NCI-H2029 (cell line): Measurements from ENCODE around the gene SYT10.
"Not testable (repeated sequence)": the region's sequence is repeated elsewhere in the genome, so short reads cannot be mapped to it uniquely, and the experiment has no call there.

ENCODE experiments used
- DNase-seq: peaks from one replicate; lab custom pipeline; 2025; lab: John Stamatoyannopoulos, UW

Gene SYT10

GRCh38 chr12:33439587-33440011 lies at the start of gene SYT10:
SYT10 (minus strand) TSS chr12:33439819; CDS start chr12:33439522, 297 bp downstream.
- DNase-seq, result peak; percentile 68

GRCh38 chr12:33488036-33488435 lies 48.4 kb upstream of the SYT10 start:
- no peak for DNase-seq

GRCh38 chr12:33486058-33486457 lies 46.4 kb upstream of the SYT10 start:
- DNase-seq, result no peak

GRCh38 chr12:33484161-33484560 lies 44.5 kb upstream of the SYT10 start:
- DNase-seq, result no peak

- no peak for DNase-seq
Measured at GRCh38 chr12:33480366-33480765, 40.7 kb upstream of the SYT10 start.

- no peak for DNase-seq
Measured at GRCh38 chr12:33476058-33476457, 36.4 kb upstream of the SYT10 start.

GRCh38 chr12:33472299-33472698 lies 32.7 kb upstream of the SYT10 start:
- DNase-seq, result no peak

GRCh38 chr12:33455096-33455495 lies 15.5 kb upstream of the SYT10 start:
- DNase-seq, result no peak

- DNase-seq, result no peak
Measured at GRCh38 chr12:33450480-33450879, 10.9 kb upstream of the SYT10 start.

GRCh38 chr12:33440477-33440876 lies 858 bp upstream of the SYT10 start:
- DNase-seq, result no peak

- DNase-seq, result peak; percentile 43
Measured at GRCh38 chr12:33438851-33439586, 600 bp downstream of the SYT10 start.

- peak; percentile 13 for DNase-seq
Measured at GRCh38 chr12:33438025-33438772, 1.4 kb downstream of the SYT10 start.

GRCh38 chr12:33437598-33437997 lies 2.0 kb downstream of the SYT10 start:
- DNase-seq, result no peak

- DNase-seq, result no peak
Measured at GRCh38 chr12:33432992-33433391, 6.6 kb downstream of the SYT10 start.

GRCh38 chr12:33431648-33432047 lies 8.0 kb downstream of the SYT10 start:
- no peak for DNase-seq

GRCh38 chr12:33429468-33429867 lies 10.2 kb downstream of the SYT10 start:
- no peak for DNase-seq

- peak; percentile 5 for DNase-seq
Measured at GRCh38 chr12:33427071-33427470, 12.5 kb downstream of the SYT10 start.

GRCh38 chr12:33423706-33424105 lies 15.9 kb downstream of the SYT10 start:
- DNase-seq, result no peak

GRCh38 chr12:33412410-33412809 lies 27.2 kb downstream of the SYT10 start:
- DNase-seq, result not testable (repeated sequence)

GRCh38 chr12:33383503-33383902 lies 56.1 kb downstream of the SYT10 start:
- no peak for DNase-seq

- DNase-seq, result no peak
Measured at GRCh38 chr12:33376153-33376552, 63.5 kb downstream of the SYT10 start.

GRCh38 chr12:33370318-33370717 lies 69.3 kb downstream of the SYT10 start:
- DNase-seq, result no peak

GRCh38 chr12:33357181-33357580 lies 82.4 kb downstream of the SYT10 start:
- no peak for DNase-seq
